Chondrocyte (in vitro differentiated cells): ENCODE results near the gene TXNRD2. TPM values are rescaled to one million over a fixed set of nuclear protein-coding genes. Genes with fewer than 3 reads are reported as not detected.

Experiments used
- DNase-seq: peaks from one replicate; pipeline ENCODE4 v3.0.0; 2021; ENCODE audit warnings: mixed read lengths, low spot score
- H3K27ac Mint-ChIP-seq: one replicate; pipeline ENCODE4 v1.8.0; 2021; ENCODE audit warnings: mild to moderate bottlenecking, moderate library complexity, mixed read lengths; ENCODE audit not compliant: unreplicated experiment
- H3K27me3 Mint-ChIP-seq: 2 replicates; pipeline ENCODE4 v1.8.0; 2021; ENCODE audit warnings: low read depth, mixed read lengths
- H3K36me3 Mint-ChIP-seq: 2 replicates; pipeline ENCODE4 v1.8.0; 2021; ENCODE audit warnings: low read depth, mixed read lengths
- H3K4me1 Mint-ChIP-seq: 2 replicates; pipeline ENCODE4 v1.8.0; 2021; ENCODE audit warnings: low read depth, mild to moderate bottlenecking, mixed read lengths
- H3K4me3 Mint-ChIP-seq: one replicate; pipeline ENCODE4 v1.8.0; 2021; ENCODE audit warnings: mild to moderate bottlenecking, moderate library complexity, mixed read lengths; ENCODE audit not compliant: unreplicated experiment
- H3K9me3 Mint-ChIP-seq: 2 replicates; pipeline ENCODE4 v1.8.0; 2021; ENCODE audit warnings: low read depth, mixed read lengths
- CTCF ChIP-seq: fragments of 200-600 bp; sonication (generic); IDR thresholded peaks from 2 replicates; pipeline ENCODE4 v1.5.0; 2021; ENCODE audit warnings: antibody characterized with exemption, mild to moderate bottlenecking, moderate library complexity
- total RNA-seq: library from RNA; stranded (reverse); gene quantifications from 3 replicates; pipeline ENCODE4 v1.2.1, GENCODE V29; 2021

TXNRD2 gene
- total RNA-seq, 1 donor from 2014 or later = 14.1 TPM

GRCh38 chr22:19974268-19974861, 32.7 kb upstream of the TXNRD2 start:
- no peak for TF ChIP-seq CTCF
- Mint-ChIP-seq H3K27me3 (no peaks in the 10 kb centered on the region), H3K27ac (no peak overlapping the region), H3K4me1 (peaks cover 7% of the 10 kb centered on the region), H3K9me3 (no peaks in the 10 kb centered on the region), H3K4me3 (no peak overlapping the region), H3K36me3 (peaks cover 4% of the 10 kb centered on the region)
- no peak for DNase-seq

GRCh38 chr22:19973551-19974267, 32.1 kb upstream of the TXNRD2 start:
- H3K9me3 Mint-ChIP-seq = no peaks in the 10 kb centered on the region
- H3K4me3 Mint-ChIP-seq = no peak overlapping the region
- no peak overlapping the region for H3K27ac Mint-ChIP-seq
- TF ChIP-seq CTCF = no peak
- no peaks in the 10 kb centered on the region for H3K27me3 Mint-ChIP-seq
- H3K4me1 Mint-ChIP-seq = peaks cover 7% of the 10 kb centered on the region
- no peak for DNase-seq
- peaks cover 2% of the 10 kb centered on the region for H3K36me3 Mint-ChIP-seq

- Mint-ChIP-seq H3K27me3 (no peaks in the 10 kb centered on the region), H3K9me3 (no peaks in the 10 kb centered on the region), H3K36me3 (peaks cover 2% of the 10 kb centered on the region), H3K27ac (no peak overlapping the region), H3K4me3 (no peak overlapping the region), H3K4me1 (peaks cover 7% of the 10 kb centered on the region)
- TF ChIP-seq CTCF = no peak
- DNase-seq = no peak
These were observed 31.3 kb upstream of the TXNRD2 start for GRCh38 chr22:19972652-19973550.

- no peak overlapping the region for H3K27ac Mint-ChIP-seq
- TF ChIP-seq CTCF = no peak
- peaks cover 7% of the 10 kb centered on the region for H3K4me1 Mint-ChIP-seq
- no peak for DNase-seq
- H3K9me3 Mint-ChIP-seq = no peaks in the 10 kb centered on the region
- no peak overlapping the region for H3K4me3 Mint-ChIP-seq
- no peaks in the 10 kb centered on the region for H3K27me3 Mint-ChIP-seq
- H3K36me3 Mint-ChIP-seq = peaks cover 3% of the 10 kb centered on the region
These were observed 30.6 kb upstream of the TXNRD2 start for GRCh38 chr22:19972251-19972650.
